Omental fat pad (tissue), 4 donors: ENCODE data around the gene CAPZB. TPM values are rescaled to one million over a fixed set of nuclear protein-coding genes. Genes with fewer than 3 reads are reported as not detected.

Experiments
- ATAC-seq: fragments of 150-250 bp; one replicate; pipeline ENCODE4 v1.9.1; 2016; ENCODE audit warnings: mild to moderate bottlenecking, moderate library complexity; ENCODE audit not compliant: low FRiP score
- DNase-seq: peaks from one replicate; pipeline ENCODE4 v3.0.0-alpha.2; 2019; ENCODE audit warnings: low spot score
- CTCF ChIP-seq, 3 donors: fragments of 450-650 bp; IDR thresholded peaks; one replicate each; pipeline ENCODE4 v1.5.1; 2016 to 2017; ENCODE audit warnings: antibody characterized with exemption in 3 of 3, mild to moderate bottlenecking in 3 of 3, moderate library complexity in 2 of 3
- total RNA-seq, 4 donors: library from RNA; depleted of rRNA; stranded (reverse); fragments of >200 nt; gene quantifications; one replicate each; pipeline ENCODE4 v1.1.0, GENCODE V29; 2016

The CAPZB gene
- total RNA-seq, 4 donors from 2014 or later: 98.0 to 130 (median 120) TPM

GRCh38 chr1:19448491-19449439 lies 36.6 kb downstream of the CAPZB start:
- ATAC-seq (peak; percentile 50), DNase-seq (no peak)
- no peak for TF ChIP-seq CTCF (IDR thresholded peaks at IDR 0.05)

GRCh38 chr1:19447550-19447949 lies 37.8 kb downstream of the CAPZB start:
- ATAC-seq (no peak), DNase-seq (no peak)
- TF ChIP-seq CTCF (IDR thresholded peaks at IDR 0.05): no peak

DNA sequence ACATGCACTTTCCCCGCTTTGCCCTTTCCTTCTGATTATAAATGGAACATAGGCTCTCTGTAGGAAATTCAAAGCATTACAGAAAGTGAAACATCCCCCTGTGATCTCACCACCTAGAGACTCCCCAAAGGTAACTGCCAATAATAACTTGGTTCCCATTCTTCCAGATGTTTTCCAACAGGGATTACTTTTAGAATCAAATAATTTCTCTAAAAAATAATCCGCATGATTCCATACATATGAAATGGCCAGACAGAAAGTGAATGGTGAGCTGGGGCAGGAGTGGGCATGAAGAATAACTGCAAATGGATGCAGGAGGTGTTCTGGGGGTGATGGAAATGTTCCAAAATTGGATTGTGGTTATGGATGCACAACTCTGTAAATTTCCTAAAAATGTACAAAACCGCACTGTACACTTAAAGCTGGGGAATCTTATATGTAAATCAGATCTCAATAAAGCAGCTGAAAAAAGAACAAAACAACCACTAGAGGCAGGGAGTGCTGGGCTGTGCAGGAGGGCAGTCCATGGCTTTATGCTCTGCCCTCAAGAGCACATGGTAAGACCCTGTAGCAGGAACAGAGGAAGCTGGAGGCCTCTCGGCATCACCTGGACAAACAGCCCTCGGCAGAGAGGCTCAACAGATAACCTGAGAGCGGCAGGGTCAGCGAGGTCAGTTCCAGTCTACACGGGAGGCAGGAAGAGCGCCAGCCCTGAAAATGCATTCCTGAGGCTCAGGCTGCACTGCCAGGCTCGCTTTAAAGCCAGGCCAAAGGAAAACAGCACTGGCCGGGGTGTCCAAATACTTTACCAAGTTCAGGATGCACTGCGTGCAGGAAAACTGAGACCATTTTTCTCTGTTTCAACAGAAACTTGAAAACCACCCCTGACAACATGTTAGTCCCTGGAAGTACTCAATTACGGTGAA lies 39.7 kb downstream of the CAPZB start:
- DNase-seq (no peak), ATAC-seq (no peak)
- no peak for TF ChIP-seq CTCF (IDR thresholded peaks at IDR 0.05)

- ATAC-seq: no peak
- DNase-seq: no peak
- no peak for TF ChIP-seq CTCF (IDR thresholded peaks at IDR 0.05)
Observed at GRCh38 chr1:19444296-19445021, 40.9 kb downstream of the CAPZB start.

DNA sequence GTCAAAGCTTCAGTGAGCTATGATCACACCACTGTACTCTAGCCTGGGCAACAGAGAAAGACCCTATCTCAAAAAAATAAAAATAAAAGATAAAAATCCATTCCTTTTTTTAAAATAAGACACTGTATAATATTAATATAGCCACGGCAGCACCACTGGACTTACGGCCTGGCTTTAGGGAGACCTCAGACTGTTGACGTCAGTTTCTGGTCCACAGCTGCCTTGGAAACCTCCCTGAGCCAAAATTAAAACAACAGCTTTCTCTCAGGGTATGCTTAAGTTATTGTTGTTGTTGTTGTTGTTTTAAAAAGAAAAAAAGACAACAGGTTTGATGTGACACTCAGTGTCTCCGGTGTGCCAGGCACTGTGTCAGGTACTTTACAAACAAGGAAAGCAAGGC lies 42.0 kb downstream of the CAPZB start:
- DNase-seq: no peak
- ATAC-seq: no peak
- TF ChIP-seq CTCF (IDR thresholded peaks at IDR 0.05): no peak
